ENCODE results near the gene RIMKLB. TPM values are rescaled to one million over a fixed set of nuclear protein-coding genes. Genes with fewer than 3 reads are reported as not detected.

The RIMKLB gene
- polyA plus RNA-seq, 3 donors, result 1.0 to 6.6 (median 1.2) TPM

DNA sequence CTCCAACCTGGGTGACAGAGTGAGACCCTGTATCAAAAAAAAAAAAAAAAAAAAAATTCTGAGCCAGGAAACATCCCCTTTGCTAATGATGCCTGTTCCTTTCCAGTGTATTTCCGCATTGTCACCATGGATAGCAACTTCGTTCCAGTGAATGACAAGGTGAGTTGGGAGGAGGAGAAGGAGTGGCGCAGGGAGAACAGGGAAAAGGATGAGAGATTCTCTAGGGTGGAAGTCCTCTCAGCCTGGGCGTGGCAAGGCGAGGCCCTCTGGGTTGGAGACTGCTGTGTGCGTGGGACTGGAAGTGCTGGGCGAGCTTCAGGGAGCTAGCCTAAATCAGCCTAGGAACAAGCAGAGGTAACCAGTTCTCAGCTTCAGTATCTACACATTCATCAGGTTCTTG, 131.8 kb downstream of the RIMKLB start:
- no peak for DNase-seq
- H3K4me3 Mint-ChIP-seq, result no peak overlapping the region
- Histone ChIP-seq H3K27ac (ENCODE audit: low read depth in 1 of 2, low read length in 2 of 2) (no peak overlapping the region), H3K4me1 (ENCODE audit: control insufficient read depth in 1 of 2, insufficient read depth in 2 of 2, low read length in 2 of 2) (no peaks in the 10 kb centered on the region), H3K27me3 (ENCODE audit: control insufficient read depth in 2 of 2, insufficient read depth in 2 of 2, low read length in 2 of 2) (no peaks in the 10 kb centered on the region), H2AFZ (ENCODE audit: insufficient read depth, low read depth, low read length, poor library complexity, severe bottlenecking) (no peak overlapping the region), H3K36me3 (replicated peaks in 1 of 2; ENCODE audit: control insufficient read depth in 1 of 2, insufficient read depth in 2 of 2, low read length in 2 of 2) (no peaks in the 10 kb centered on the region), H3K9me3 (replicated peaks in 1 of 2; ENCODE audit: control insufficient read depth in 1 of 2, insufficient read depth in 1 of 2, low read length in 2 of 2) (no peaks in the 10 kb centered on the region), H3K9ac (ENCODE audit: insufficient read depth, low read length, poor library complexity, severe bottlenecking) (no peak overlapping the region), H4K20me1 (ENCODE audit: insufficient read depth, low read length) (no peaks in the 10 kb centered on the region), H3K4me3 (replicated peaks in 1 of 3; ENCODE audit: low read depth in 2 of 3, low read length in 3 of 3) (no peak overlapping the region), H3K4me2 (replicated peaks; ENCODE audit: extremely low read depth, low read length, poor library complexity, severe bottlenecking) (no peak overlapping the region), H3K79me2 (ENCODE audit: insufficient read depth, low read length) (no peaks in the 10 kb centered on the region)
- H3K36me3 Mint-ChIP-seq, result no peaks in the 10 kb centered on the region
- TF ChIP-seq, protein P1, sequence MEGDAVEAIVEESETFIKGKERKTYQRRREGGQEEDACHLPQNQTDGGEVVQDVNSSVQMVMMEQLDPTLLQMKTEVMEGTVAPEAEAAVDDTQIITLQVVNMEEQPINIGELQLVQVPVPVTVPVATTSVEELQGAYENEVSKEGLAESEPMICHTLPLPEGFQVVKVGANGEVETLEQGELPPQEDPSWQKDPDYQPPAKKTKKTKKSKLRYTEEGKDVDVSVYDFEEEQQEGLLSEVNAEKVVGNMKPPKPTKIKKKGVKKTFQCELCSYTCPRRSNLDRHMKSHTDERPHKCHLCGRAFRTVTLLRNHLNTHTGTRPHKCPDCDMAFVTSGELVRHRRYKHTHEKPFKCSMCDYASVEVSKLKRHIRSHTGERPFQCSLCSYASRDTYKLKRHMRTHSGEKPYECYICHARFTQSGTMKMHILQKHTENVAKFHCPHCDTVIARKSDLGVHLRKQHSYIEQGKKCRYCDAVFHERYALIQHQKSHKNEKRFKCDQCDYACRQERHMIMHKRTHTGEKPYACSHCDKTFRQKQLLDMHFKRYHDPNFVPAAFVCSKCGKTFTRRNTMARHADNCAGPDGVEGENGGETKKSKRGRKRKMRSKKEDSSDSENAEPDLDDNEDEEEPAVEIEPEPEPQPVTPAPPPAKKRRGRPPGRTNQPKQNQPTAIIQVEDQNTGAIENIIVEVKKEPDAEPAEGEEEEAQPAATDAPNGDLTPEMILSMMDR (IDR thresholded peaks at IDR 0.05), result no peak
- no peak overlapping the region for H3K27ac Mint-ChIP-seq
- peaks cover under 1 to 8% (median 1%) of the 10 kb centered on the region in 3 donors for H3K27me3 Mint-ChIP-seq (ENCODE audit: low read depth in 3 of 3)
- 95% methylated on average over 5 of the region's 7 CpGs for WGBS (ENCODE audit: insufficient coverage)
- peaks cover 7% of the 10 kb centered on the region for H3K4me1 Mint-ChIP-seq
- H3K9me3 Mint-ChIP-seq, result peaks cover 0 to 3% (median 0%) of the 10 kb centered on the region in 7 donors
- intact Hi-C loops (cut with micrococcal nuclease), result no loop called here

DNA sequence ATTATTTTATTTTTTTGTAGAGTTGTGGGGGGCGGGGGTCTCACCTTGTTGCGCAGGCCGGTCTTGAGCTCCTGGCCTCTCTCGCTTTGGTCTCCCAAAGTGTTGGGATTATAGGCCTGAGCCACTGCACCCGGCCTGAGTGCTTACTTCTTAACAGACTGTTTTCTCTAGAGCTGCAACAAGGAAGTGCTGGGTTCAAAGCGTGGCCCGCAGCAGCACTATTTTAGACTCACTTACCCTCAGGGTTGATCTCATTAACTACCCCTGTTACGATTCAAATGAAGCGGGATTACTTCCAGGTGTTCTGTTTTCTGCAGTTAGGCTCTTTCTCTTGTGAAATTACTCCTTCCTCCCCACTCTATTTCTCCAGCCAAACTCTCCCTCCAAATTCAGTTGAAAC, 133.3 kb downstream of the RIMKLB start:
- H3K27me3 Mint-ChIP-seq (ENCODE audit: low read depth in 3 of 3), result peaks cover 1 to 8% (median 3%) of the 10 kb centered on the region in 3 donors
- Histone ChIP-seq H3K27me3 (ENCODE audit: control insufficient read depth in 2 of 2, insufficient read depth in 2 of 2, low read length in 2 of 2) (no peaks in the 10 kb centered on the region), H3K36me3 (replicated peaks in 1 of 2; ENCODE audit: control insufficient read depth in 1 of 2, insufficient read depth in 2 of 2, low read length in 2 of 2) (no peaks in the 10 kb centered on the region), H3K4me2 (replicated peaks; ENCODE audit: extremely low read depth, low read length, poor library complexity, severe bottlenecking) (no peak overlapping the region), H3K79me2 (ENCODE audit: insufficient read depth, low read length) (no peaks in the 10 kb centered on the region), H3K27ac (ENCODE audit: low read depth in 1 of 2, low read length in 2 of 2) (no peak overlapping the region), H3K4me3 (replicated peaks in 1 of 3; ENCODE audit: low read depth in 2 of 3, low read length in 3 of 3) (no peak overlapping the region), H3K9me3 (replicated peaks in 1 of 2; ENCODE audit: control insufficient read depth in 1 of 2, insufficient read depth in 1 of 2, low read length in 2 of 2) (no peaks in the 10 kb centered on the region), H4K20me1 (ENCODE audit: insufficient read depth, low read length) (no peaks in the 10 kb centered on the region), H3K4me1 (ENCODE audit: control insufficient read depth in 1 of 2, insufficient read depth in 2 of 2, low read length in 2 of 2) (no peaks in the 10 kb centered on the region), H2AFZ (ENCODE audit: insufficient read depth, low read depth, low read length, poor library complexity, severe bottlenecking) (no peak overlapping the region), H3K9ac (ENCODE audit: insufficient read depth, low read length, poor library complexity, severe bottlenecking) (no peak overlapping the region)
- peaks cover 0 to 2% (median 0%) of the 10 kb centered on the region in 7 donors for H3K9me3 Mint-ChIP-seq
- no peak overlapping the region for H3K27ac Mint-ChIP-seq
- TF ChIP-seq, protein P1 (IDR thresholded peaks at IDR 0.05), result no peak
- peaks cover 7% of the 10 kb centered on the region for H3K4me1 Mint-ChIP-seq
- 93% methylated on average over 5 of the region's 9 CpGs for WGBS (ENCODE audit: insufficient coverage)
- no peak for DNase-seq
- intact Hi-C loops (cut with micrococcal nuclease), result no loop called here
- no peaks in the 10 kb centered on the region for H3K36me3 Mint-ChIP-seq
- no peak overlapping the region for H3K4me3 Mint-ChIP-seq

All from CD14-positive monocyte (primary cell).